Stimulated activated CD4-positive, alpha-beta T cell treated with anti-CD3 and anti-CD28 coated beads, Interleukin-2, amount 100 ng/mL, for 48 hours (primary cell): ENCODE measurements around the gene IL31.

Source experiments
- DNase-seq, 2 donors: peaks; one replicate each; pipeline ENCODE4 v3.0.0-alpha.2; 2020

IL31 gene

DNA sequence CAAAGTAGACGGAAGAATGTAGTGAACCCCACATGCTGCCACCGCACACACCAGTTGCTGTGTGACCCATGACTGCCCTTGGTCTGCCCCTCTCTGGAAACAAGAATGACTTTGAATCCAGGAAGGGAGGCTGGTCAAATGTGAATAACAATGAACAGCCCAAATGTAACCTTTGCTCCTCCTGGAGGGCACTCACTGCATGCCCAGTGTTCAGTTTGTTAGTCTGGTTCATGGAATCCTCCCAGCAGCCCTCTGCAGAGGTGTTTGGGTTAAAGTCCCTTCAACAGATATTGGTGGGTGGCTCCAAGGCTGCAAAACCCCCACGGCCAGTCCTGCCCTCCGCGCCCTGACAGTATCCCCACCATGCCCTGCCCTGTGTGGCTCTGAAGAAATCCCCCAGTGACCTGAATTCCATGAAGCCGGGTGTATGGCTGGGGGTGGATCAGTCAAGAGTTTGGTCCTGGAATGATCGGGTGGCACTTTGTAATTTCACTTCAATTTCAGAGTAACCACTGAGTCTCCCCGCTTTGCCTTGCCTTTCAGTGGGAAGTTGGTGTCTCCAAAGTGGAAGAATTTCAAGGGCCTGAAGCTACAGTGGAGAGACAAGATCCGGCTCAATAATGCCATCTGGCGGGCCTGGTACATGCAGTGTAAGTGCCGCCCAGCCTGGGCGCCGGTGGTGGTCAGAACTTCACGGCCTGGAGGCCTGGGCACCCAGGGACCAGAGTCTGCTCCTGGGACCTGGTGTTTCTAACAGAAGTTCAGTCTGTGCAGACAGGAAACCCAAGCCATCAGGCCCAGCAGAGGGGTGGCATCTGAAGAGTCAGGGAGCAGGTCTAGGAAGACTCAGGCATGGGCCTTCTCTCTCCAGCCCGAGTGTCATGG lies 47.1 kb downstream of the IL31 start:
- DNase-seq = no peak

DNA sequence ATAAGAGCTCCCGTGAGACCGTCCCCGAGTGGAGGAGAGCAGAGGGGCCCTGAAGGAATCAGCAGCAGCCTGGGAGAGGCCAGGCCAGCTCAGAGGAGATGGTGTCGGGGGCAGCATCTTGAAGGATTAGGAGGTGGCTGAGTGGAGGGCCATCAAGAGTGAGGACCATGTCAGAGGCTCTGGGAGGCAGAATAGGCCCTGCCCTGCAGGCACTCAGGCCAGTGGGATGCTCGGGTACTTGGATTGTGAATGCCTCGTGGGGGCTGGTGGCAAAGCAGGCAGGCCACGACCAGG lies 47.7 kb downstream of the IL31 start:
- DNase-seq = no peak

DNA sequence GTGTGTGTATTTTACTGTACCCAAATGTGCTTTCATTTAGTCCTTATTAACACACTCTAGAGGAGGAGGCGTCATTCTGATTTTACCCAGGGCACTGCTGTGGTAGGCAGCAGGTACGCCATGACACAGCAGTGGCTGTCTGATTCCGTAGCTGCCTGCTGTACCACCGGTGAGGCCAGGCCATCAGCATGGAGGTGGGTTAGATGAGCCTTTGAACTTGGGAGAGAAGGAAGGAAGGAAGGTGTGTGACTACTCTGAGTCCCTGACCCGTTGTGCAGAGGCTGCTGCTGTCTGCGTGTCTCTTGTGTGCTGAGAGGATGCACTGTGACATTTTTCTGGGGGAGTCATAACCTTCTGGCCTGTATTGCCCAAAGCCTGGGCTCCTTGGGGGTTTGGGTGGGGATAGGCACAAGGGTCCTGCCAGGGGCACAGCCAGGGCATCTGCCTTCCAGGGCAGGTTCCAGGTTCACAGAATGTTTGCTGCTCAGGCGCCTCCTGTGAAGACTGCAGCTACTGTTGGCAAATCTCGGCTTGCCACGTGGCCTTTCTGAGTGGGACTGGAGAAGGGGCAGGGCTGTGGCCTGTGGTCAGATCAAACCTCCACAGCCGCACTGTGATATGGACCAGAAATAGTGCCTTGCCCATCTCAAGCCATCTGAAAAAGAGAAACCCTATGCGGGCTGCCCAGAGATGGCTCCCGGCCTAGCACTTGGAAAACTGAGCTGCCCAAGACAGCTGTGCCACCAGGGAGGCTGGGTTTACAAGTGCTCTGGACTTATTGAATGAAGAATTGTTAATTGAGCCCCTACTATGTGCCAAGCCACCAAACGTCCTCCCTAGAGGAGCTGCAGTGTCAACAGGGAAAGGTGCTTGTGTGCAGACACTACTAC lies 48.3 kb downstream of the IL31 start:
- DNase-seq = no peak

DNA sequence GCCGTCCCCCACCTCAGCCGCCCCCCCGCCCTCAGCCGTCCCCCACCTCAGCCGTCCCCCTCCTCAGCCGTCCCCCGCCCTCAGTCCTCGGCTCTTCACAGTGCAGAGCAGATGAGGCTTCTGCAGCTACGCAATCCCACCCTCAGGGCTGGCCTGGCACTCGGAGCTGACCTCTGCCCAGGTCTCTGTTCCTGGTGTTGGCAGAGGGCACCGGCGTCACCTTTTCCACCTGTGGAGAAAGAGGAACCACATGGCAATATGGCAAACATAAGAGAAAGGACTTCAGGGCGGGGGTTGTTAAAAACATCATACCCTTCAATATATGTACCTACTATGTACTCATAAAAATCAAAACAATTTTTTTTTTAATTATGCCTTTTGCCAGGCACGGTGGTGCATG lies 49.7 kb downstream of the IL31 start:
- DNase-seq = no peak

DNA sequence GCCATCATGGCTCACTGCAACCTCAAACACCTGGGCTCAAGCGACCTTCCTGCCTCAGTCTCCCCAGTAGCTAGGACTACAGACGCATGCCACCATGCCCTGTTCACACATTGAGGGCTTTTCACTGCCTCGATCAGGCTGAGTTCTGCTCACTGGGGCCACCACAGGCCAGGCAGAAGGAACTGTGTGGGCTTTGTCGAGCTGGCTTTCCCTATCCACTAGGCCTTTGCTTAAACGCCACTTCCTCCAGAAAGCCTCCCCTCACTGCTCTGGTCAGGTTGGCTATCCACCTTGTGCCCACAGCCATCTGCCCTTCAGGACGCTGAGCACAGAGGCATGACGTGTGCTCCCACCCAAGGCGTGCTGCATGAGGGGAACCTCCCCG lies 50.3 kb downstream of the IL31 start:
- no peak for DNase-seq

DNA sequence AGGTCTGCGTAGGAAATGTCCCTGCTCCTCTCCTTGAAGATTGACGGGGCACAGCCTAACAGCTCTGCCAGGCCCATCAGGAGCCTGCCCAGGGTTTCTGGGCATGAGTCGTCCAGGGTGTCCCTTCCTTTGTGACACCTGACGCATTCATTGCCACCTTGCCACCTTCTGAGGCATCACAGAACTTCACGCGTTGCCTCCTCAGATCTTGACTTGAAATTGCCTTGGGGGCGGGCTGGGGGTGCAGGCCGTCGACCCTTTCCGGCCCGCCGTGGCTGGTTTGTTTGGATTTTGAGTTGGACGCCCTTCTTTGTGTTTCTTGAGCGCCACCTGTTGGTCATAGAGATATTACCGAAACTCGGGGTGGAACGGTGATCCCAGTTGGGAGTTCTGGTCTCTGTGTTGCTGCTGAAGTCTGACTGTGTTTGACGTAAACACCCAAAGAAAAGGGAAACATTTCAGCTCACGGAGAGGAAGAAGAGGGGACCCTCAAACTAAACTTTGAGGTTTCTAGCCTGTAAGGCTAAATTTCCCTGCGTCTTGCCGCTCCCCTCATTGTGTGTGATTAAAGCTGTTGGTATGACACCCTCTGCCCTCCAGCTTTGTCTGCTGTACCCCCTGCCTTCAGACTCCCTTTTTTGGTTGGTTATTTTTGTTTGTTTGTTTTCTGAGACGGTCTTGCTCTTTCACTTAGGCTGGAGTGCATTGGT lies 50.8 kb downstream of the IL31 start:
- peak; percentile 72 to 76 for DNase-seq
